H1 (cell line): ENCODE results near the gene NEGR1. TPM values are rescaled to one million over a fixed set of nuclear protein-coding genes. Genes with fewer than 3 reads are reported as not detected.

Source experiments
- SP2 ChIP-seq: IDR thresholded peaks from 2 replicates; pipeline ENCODE4 v1.6.1; 2012; ENCODE audit warnings: mild to moderate bottlenecking, low read length, inconsistent platforms
- polyA plus RNA-seq, 7 experiments: library from polyadenylated mRNA; depleted of rRNA in 3 of 7; stranded (reverse) in 5 of 7; unstranded in 2 of 7; fragments of >200 nt in 5 of 7; fragments of 200-250 nt in 2 of 7; gene quantifications; 1 replicate in 5 of 7; 2 replicates in 1 of 7; 4 replicates in 1 of 7; pipeline versions ENCODE4 v1.2.1 to v1.2.3, GENCODE V29; 2011 to 2013; ENCODE audit warnings: missing spikeins in 2 of 7, mixed read lengths in 2 of 7
- total RNA-seq: library from RNA; stranded (reverse); fragmentation: NEBNext Ultra II Directional; extraction: Animal tissue kit (Norgen Biotek cat#: 25700); gene quantifications from 2 replicates; pipeline ENCODE4 v1.2.1, GENCODE V29; 2021

The NEGR1 gene
- total and polyA plus RNA-seq, 2 of the 8 experiments (the other 6 are each of a cell fraction or from before 2014, with no cell fraction given) = 0.71 to 1.3 TPM

GRCh38 chr1:71625004-71625403 is 657.3 kb downstream of the NEGR1 start (continued):
- no peak for TF ChIP-seq SP2
